Bone marrow (tissue), 2 donors: ENCODE measurements around the gene NET1.

Source experiments
- DNase-seq, 2 donors: peaks; one replicate each; lab custom pipeline; 2025; lab: John Stamatoyannopoulos, UW

The NET1 gene

GRCh38 chr10:5499493-5500140, 87.3 kb downstream of the NET1 start, which contains the start of gene CALML5:
TSS of gene CALML5 (minus strand) at chr10:5499570. CDS start at chr10:5499438, 132 bp downstream.
- no peak for DNase-seq

- no peak for DNase-seq
Measured at GRCh38 chr10:5500162-5500670, 87.9 kb downstream of the NET1 start.

GRCh38 chr10:5500910-5501309, 88.6 kb downstream of the NET1 start:
- no peak for DNase-seq

- DNase-seq: no peak
Measured at GRCh38 chr10:5502061-5502521, 89.7 kb downstream of the NET1 start.

GRCh38 chr10:5502571-5503476, 90.5 kb downstream of the NET1 start:
- no peak for DNase-seq

GRCh38 chr10:5503477-5503835, 91.1 kb downstream of the NET1 start:
- DNase-seq: no peak

GRCh38 chr10:5504146-5505072, 92.1 kb downstream of the NET1 start:
- no peak for DNase-seq

GRCh38 chr10:5506246-5506645, 93.9 kb downstream of the NET1 start:
- no peak for DNase-seq

- no peak for DNase-seq
Measured at GRCh38 chr10:5506751-5507648, 94.6 kb downstream of the NET1 start.

GRCh38 chr10:5507649-5508131, 95.3 kb downstream of the NET1 start:
- DNase-seq: no peak

- no peak for DNase-seq
Measured at GRCh38 chr10:5508161-5508604, 95.8 kb downstream of the NET1 start.
